ENCODE data around the gene GOLPH3L.
"Not testable (repeated sequence)": the region's sequence is repeated elsewhere in the genome, so short reads cannot be mapped to it uniquely, and the experiment has no call there.

Gene GOLPH3L

DNA sequence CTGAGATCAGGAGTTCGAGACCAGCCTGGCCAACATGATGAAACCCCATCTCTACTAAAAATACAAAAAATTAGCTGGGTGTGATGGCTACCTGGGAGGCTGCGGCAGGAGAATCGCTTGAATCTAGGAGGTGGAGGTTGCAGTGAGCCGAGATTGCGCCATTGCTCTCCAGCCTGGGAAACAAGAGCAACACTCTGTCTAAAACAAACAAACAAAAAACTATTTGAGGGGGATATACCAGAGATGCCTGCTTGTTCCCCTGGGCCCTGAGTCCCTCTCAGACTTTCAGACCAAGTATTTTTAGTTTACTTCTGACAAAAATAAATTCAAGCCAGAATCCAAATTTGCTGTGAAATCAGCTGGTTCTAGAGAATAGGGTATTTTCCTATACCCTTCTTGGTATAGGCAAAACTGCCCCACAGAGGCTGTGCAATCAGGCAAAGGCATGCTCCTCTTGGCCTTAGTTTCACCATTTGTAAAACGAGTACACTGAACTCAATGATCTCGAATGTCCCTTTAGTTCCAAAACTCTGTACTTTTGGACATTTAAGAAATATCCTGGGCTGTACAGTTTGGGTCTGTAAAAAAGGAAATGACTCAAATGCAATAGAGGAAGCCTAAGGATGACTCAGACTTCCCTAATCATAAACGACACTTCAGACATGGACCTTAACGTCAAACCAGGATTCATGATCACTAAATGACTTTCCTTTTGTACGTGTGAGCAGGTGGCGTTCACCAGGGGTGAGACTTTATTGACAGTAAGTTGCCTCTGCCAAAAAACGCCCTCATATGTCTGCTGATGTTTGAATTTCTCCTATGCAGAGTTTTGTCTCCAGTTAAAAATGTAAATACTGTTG is 83.7 kb downstream of the GOLPH3L start:
- DNase-seq: no peak

DNA sequence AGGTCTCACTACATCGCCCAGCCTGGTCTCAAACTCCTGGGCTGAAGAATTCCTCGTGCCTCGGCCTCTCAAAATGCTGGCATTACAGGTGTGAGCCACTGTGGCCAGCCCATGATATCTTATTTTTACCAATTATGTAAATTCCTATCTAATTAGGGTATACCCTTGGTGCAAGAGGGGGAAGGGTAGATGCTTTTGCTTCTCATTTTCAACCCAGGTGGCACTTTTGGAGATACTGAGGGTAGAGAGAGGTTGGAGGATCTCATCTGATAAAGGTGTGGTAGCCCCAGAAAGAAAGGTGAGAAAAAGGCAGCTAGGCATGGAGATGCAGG is 85.0 kb downstream of the GOLPH3L start:
- no peak for DNase-seq

DNA sequence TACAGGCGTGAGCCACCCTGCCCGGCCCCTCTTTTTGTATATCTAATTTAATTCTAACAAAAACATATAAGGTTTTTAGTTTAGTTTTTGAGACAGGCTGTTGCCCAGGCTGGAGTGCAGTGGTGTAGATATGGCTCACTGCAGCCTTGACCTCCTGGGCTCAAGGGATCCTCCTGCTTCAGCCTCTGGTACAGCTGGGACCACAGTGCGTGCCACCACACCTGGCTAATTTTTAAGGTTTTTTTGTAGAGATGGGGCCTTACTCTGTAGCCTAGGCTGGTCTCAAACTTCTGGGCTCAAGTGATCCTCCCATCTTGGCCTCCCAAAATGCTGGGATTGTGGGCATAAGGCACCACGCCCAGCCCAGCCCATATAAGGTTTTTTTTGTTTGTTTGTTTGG is 86.4 kb downstream of the GOLPH3L start:
- DNase-seq: no peak

DNA sequence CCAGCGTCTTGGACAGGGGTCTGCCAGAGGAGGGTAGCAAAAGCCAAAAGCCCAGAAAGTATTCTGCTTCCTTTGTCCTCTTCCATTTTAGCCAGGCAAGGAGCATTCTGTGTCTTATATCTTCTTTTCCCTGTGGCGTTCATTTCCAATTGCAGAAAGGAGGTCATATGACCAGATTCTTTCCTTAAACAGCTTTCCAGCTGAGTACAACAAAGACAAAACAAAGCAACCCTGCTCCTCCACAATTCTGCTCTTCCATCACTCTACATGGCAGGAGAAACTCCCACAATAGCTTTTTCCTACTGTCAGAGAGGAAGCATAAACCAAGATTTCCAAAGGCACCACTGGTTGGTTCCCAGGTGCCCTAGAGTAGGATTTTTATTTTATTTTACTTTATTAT is 87.2 kb downstream of the GOLPH3L start:
- DNase-seq: no peak

DNA sequence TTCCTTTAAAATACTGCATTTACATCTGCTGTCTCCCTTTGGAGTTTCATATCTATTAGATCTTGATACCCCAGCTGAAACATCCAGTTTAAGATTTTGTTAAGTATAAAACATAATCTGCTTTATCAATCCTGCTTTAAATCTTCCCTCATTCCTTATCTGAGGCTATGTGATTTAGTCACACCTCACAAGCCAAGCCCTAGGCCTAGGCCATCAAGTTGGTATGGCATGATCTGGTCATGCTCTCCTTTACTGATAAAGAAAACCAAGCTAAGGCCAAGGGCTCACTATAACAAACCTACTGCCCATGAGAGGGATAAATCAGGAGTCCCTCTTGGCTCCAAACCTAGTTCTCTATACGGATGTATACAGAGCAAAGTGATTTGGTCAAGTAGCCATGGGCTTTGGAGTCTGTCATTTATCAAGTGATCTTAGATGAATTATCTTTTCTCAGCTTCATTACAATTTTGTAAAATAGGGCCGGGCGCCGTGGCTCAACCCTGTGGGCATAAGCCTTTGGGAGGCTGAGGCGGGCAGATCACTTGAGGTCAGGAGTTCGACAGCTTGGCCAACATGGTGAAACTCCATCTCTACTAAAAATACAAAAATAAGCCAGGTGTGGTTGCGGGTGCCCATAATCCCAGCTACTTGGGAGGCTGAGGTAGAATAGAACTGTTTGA is 90.4 kb downstream of the GOLPH3L start:
- DNase-seq: no peak

DNA sequence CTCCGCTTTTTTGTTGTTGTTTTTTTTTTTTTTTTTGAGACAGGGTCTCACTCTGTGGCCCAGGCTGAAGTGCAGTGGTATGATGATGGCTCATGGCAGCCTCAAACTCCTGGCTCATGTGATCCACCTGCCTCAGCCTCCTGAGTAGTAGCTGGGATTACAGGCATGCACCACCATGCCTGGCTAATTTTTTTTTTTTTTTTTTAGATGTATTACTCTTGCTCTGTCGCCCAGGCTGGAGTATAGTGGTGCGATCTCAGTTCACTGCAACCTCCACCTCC is 91.6 kb downstream of the GOLPH3L start:
- DNase-seq: not testable (repeated sequence)

DNA sequence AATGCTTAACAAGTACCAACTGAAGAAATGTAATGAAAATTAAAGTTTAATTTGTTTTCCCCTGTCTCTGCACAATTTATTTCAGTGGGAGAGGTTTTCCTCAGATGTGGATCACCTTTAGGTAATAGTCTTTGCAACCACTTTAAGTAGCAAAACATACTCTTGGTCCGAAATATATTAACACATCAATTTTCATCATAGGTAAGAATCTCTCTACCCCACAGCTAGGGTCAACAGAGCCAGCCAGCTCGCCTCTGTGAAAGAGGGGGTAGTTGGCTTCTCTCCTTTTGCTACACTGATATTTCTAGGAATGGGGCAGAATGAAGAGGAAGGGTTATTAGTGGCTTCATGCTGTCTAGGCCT is 92.7 kb downstream of the GOLPH3L start:
- no peak for DNase-seq

DNA sequence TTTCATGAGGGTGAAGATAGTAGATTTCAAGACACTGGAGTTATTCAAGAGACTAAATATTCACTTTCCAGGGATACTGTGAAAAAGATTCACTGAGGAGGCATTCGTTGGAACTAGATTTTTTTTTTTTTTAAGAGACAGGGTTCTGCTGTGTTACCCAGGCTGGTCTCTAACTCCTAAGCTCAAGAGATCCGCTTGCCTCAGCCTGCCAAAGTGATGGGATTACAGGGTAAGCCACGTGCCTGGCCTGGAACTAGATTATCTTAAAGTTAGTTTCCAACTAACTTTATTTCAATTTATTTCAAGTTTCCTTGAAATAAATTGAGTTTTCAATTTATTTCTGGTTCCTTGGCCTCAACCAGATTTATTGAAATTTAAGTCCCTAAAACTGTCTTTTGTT is 93.2 kb downstream of the GOLPH3L start:
- DNase-seq: no peak

DNA sequence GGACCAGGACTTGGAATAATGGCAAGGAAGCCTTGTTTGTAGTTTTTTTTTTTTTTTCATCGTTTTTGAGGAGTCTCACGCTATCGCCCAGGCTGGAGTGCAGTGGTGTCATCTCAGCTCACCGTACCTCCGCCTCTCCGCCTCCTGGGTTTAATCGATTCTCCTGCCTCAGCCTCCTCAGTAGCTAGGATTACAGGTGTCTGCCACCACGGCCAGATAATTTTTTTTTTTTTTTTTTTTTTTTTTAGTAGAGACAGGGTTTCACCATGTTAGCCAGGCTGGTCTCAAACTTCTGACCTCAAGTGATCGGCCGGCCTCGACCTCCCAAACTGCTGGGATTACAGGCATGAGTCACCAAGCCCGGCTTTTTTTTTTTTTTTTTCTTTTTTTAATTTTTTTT is 94.6 kb downstream of the GOLPH3L start:
- DNase-seq: not testable (repeated sequence)

DNA sequence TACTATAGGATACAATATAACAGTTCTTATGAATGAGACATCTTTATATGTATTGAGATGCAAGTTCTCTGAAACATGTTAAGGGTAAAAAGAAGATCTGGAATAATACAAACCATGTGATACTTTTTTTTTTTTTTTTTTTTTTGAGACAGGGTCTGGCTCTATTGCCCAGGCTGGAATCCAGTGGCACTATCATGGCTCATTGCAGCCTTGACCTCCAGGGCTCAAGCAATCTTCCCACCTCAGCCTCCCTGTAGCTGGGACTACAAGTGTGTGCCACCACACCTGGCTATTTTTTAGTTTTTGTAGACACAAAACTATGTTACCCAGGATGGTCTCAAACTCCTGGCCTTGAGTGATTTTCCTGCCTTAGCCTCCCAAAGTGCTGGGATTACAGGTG is 95.4 kb downstream of the GOLPH3L start:
- DNase-seq: no peak

DNA sequence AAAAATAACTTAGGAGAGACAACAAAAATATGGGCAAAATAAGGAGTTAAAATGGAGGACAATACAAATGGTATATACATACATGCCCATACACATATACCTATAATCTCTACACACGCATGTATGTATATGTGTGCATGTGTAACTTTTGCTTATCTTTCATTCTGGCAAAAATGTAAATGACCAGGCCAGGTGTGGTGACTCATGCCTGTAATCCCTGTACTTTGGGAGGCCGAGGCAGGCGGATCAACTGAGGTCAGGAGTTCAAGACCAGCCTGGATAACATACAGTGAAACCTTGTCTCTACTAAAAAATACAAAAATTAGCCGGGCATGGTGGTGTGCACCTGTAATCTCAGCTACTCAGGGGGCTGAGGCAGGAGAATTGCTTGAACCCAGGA is 98.6 kb downstream of the GOLPH3L start:
- not testable (repeated sequence) for DNase-seq

DNA sequence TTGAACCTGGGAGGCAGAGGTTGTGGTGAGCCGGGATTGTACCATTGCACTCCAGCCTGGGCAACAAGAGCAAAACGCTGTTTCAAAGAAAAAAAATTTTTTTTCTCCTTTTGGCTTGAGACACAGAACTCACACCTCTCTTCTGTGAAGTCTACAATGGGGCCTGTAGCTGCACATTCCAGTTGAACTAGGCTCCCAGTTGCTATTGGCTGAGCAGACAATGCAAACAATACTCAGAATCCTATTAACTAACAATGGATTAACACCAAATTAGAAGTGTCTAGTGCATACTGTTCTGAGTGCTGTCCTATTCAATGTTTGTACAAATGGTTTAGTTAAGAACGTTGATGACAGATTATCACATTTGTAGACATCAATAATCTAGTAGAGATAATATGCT is 100.0 kb downstream of the GOLPH3L start:
- no peak for DNase-seq

Data from NCI-H2171 treated with DMSO at 0.1 percent for 48 hours (cell line).